K562 (cell line): ENCODE data around the gene CPTP.

Experiments
- ATF2 ChIP-seq: sonication (generic); formaldehyde crosslinking; IDR thresholded peaks from 2 replicates; pipeline ENCODE4 v1.8.1; 2022; ENCODE audit warnings: missing genetic modification reagents
- BRCA1 ChIP-seq, 2 experiments: fragments of 450-650 bp in 1 of 2; sonication (generic) in 1 of 2; formaldehyde crosslinking in 1 of 2; IDR thresholded peaks; 2 replicates each; pipeline versions ENCODE4 v1.5.0 to v1.6.1; 2017 to 2020; ENCODE audit warnings: mild to moderate bottlenecking in 1 of 2, missing genetic modification reagents in 1 of 2
- CTCF ChIP-seq, 3 experiments: IDR thresholded peaks in 2 of 3; conservative IDR thresholded peaks in 1 of 3; 2 replicates each; pipeline ENCODE4 v1.5.1; 2011 to 2012; ENCODE audit warnings: low read length in 3 of 3, mild to moderate bottlenecking in 3 of 3, control low read depth in 2 of 3, improper control_type of control experiment in 1 of 3, inconsistent platforms in 1 of 3, low read depth in 1 of 3, mixed read lengths in 1 of 3, moderate library complexity in 1 of 3; ENCODE audit not compliant: insufficient read depth in 2 of 3
- EP300 ChIP-seq: IDR thresholded peaks from 2 replicates; pipeline ENCODE4 v1.6.1; 2012; ENCODE audit warnings: low read length, improper control_type of control experiment
- NFIC ChIP-seq: fragments of 450-650 bp; IDR thresholded peaks from 2 replicates; pipeline ENCODE4 v1.6.1; 2017; ENCODE audit warnings: mild to moderate bottlenecking, inconsistent platforms
- ZNF740 ChIP-seq, 3 experiments: fragments of 200-800 bp in 1 of 3; sonication (Bioruptor generic) in 1 of 3; sonication (generic) in 1 of 3; formaldehyde crosslinking in 1 of 3; IDR thresholded peaks; 2 replicates each; pipeline versions ENCODE4 v1.6.1 to v1.8.0; 2016 to 2022; ENCODE audit warnings: mild to moderate bottlenecking in 2 of 3, missing compliant biosample characterization in 2 of 3, missing genetic modification characterization in 2 of 3, missing genetic modification reagents in 1 of 3
- TF ChIP-seq, protein P1 (sequence below): fragments of 450-650 bp; IDR thresholded peaks from 2 replicates; pipeline ENCODE4 v1.6.1; 2016; ENCODE audit warnings: mild to moderate bottlenecking, moderate library complexity

DNA sequence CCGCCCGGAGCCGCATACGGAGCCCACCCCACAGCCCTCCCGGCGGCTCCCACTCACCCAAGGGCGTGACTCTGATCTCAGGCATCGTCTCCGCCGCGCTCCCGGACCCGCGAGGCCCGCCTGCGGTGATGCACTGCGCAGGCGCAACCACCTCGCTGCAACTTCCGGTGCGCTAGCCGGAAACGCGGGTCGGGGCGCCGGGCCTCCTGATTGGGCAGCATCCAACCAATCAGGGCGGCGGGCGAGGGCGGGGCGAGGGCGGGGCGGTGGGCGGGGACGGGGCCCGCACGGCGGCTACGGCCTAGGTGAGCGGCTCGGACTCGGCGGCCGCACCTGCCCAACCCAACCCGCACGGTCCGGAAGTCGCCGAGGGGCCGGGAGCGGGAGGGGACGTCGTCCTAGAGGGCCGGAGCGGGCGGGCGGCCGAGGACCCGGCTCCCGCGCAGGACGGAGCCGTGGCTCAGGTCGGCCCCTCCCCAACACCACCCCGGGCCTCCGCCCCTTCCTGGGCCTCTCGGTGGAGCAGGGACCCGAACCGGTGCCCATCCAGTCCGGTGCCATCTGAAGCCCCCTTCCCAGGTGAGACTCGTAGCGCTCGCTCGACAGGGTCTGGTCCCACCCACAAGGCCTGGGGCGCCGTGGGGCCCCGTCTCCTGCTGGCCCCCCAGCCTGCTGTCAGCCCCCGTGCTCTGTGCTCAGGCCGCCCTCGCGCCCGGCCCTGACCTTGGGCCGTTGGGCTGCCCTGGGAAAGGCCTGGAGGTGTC is at the start of gene CPTP, which contains the start of gene INTS11:
- TF ChIP-seq CTCF (IDR thresholded peaks at IDR 0.05 in 2 of 3, conservative IDR thresholded peaks at IDR 0.05 in 1 of 3; ENCODE audit: insufficient read depth in 2 of 3, low read depth in 1 of 3, low read length in 3 of 3), result no peak
- TF ChIP-seq, protein P1, sequence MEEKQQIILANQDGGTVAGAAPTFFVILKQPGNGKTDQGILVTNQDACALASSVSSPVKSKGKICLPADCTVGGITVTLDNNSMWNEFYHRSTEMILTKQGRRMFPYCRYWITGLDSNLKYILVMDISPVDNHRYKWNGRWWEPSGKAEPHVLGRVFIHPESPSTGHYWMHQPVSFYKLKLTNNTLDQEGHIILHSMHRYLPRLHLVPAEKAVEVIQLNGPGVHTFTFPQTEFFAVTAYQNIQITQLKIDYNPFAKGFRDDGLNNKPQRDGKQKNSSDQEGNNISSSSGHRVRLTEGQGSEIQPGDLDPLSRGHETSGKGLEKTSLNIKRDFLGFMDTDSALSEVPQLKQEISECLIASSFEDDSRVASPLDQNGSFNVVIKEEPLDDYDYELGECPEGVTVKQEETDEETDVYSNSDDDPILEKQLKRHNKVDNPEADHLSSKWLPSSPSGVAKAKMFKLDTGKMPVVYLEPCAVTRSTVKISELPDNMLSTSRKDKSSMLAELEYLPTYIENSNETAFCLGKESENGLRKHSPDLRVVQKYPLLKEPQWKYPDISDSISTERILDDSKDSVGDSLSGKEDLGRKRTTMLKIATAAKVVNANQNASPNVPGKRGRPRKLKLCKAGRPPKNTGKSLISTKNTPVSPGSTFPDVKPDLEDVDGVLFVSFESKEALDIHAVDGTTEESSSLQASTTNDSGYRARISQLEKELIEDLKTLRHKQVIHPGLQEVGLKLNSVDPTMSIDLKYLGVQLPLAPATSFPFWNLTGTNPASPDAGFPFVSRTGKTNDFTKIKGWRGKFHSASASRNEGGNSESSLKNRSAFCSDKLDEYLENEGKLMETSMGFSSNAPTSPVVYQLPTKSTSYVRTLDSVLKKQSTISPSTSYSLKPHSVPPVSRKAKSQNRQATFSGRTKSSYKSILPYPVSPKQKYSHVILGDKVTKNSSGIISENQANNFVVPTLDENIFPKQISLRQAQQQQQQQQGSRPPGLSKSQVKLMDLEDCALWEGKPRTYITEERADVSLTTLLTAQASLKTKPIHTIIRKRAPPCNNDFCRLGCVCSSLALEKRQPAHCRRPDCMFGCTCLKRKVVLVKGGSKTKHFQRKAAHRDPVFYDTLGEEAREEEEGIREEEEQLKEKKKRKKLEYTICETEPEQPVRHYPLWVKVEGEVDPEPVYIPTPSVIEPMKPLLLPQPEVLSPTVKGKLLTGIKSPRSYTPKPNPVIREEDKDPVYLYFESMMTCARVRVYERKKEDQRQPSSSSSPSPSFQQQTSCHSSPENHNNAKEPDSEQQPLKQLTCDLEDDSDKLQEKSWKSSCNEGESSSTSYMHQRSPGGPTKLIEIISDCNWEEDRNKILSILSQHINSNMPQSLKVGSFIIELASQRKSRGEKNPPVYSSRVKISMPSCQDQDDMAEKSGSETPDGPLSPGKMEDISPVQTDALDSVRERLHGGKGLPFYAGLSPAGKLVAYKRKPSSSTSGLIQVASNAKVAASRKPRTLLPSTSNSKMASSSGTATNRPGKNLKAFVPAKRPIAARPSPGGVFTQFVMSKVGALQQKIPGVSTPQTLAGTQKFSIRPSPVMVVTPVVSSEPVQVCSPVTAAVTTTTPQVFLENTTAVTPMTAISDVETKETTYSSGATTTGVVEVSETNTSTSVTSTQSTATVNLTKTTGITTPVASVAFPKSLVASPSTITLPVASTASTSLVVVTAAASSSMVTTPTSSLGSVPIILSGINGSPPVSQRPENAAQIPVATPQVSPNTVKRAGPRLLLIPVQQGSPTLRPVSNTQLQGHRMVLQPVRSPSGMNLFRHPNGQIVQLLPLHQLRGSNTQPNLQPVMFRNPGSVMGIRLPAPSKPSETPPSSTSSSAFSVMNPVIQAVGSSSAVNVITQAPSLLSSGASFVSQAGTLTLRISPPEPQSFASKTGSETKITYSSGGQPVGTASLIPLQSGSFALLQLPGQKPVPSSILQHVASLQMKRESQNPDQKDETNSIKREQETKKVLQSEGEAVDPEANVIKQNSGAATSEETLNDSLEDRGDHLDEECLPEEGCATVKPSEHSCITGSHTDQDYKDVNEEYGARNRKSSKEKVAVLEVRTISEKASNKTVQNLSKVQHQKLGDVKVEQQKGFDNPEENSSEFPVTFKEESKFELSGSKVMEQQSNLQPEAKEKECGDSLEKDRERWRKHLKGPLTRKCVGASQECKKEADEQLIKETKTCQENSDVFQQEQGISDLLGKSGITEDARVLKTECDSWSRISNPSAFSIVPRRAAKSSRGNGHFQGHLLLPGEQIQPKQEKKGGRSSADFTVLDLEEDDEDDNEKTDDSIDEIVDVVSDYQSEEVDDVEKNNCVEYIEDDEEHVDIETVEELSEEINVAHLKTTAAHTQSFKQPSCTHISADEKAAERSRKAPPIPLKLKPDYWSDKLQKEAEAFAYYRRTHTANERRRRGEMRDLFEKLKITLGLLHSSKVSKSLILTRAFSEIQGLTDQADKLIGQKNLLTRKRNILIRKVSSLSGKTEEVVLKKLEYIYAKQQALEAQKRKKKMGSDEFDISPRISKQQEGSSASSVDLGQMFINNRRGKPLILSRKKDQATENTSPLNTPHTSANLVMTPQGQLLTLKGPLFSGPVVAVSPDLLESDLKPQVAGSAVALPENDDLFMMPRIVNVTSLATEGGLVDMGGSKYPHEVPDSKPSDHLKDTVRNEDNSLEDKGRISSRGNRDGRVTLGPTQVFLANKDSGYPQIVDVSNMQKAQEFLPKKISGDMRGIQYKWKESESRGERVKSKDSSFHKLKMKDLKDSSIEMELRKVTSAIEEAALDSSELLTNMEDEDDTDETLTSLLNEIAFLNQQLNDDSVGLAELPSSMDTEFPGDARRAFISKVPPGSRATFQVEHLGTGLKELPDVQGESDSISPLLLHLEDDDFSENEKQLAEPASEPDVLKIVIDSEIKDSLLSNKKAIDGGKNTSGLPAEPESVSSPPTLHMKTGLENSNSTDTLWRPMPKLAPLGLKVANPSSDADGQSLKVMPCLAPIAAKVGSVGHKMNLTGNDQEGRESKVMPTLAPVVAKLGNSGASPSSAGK, result no peak; the same call in 1 of the 2 replicates
- no peak for TF ChIP-seq ATF2 (CRISPR knock-in tag)
- no peak for TF ChIP-seq EP300
- 0 out of 2 replicates have a peak, but pooled peaks have one; percentile 5 for TF ChIP-seq NFIC
- TF ChIP-seq ZNF740 (CRISPR knock-in tag; IDR thresholded peaks at IDR 0.05), result no peak
- no peak for TF ChIP-seq ZNF740 (tag; IDR thresholded peaks at IDR 0.05)
- TF ChIP-seq BRCA1 (IDR thresholded peaks at IDR 0.05), result no peak
- TF ChIP-seq BRCA1 (CRISPR knock-in tag; IDR thresholded peaks at IDR 0.05), result no peak
